Daoy (cell line): ENCODE data around the gene KDM1A. TPM values are rescaled to one million over a fixed set of nuclear protein-coding genes. Genes with fewer than 3 reads are reported as not detected.

Source experiments
- total RNA-seq: library from RNA; depleted of rRNA; stranded (reverse); fragments of >200 nt; shearing (Covaris generic); gene quantifications from 2 replicates; pipeline ENCODE4 v1.2.3, GENCODE V29; 2014; rRNA removed

Gene KDM1A
- total RNA-seq, 1 experiment from 2014 or later = 194 TPM

Other genes with a start within 250 kb of the KDM1A start
- not detected in 2 replicates for gene LACTBL1, start 46.6 kb upstream of the KDM1A start, total RNA-seq
- not detected in 2 replicates for gene TEX46, start 3.6 kb upstream of the KDM1A start, total RNA-seq
- gene LUZP1, start 149.4 kb downstream of the KDM1A start, total RNA-seq = 24.3 and 30.2 TPM in 2 replicates
- gene HTR1D, start 198.0 kb downstream of the KDM1A start, total RNA-seq = 3.1 and 5.0 TPM in 2 replicates